HL-60 (cell line): ENCODE results near the gene LRGUK.

Source experiments
- DNase-seq, 2 experiments: peaks; one replicate each; pipeline ENCODE4 v3.0.0-alpha.2; 2010 to 2020; ENCODE audit warnings: low read depth in 1 of 2, low spot score in 1 of 2
- H3K27ac ChIP-seq: fragments of 250-450 bp; sonication (Bioruptor Pico); replicated peaks from 2 replicates; pipeline ENCODE4 v1.5.1; 2020; ENCODE audit warnings: mild to moderate bottlenecking, moderate library complexity
- H3K27me3 ChIP-seq: fragments of 250-450 bp; sonication (Bioruptor Pico); 2 replicates; pipeline ENCODE4 v1.5.1; 2021; ENCODE audit warnings: mild to moderate bottlenecking, moderate library complexity; ENCODE audit not compliant: insufficient read depth, poor library complexity, severe bottlenecking
- H3K4me3 ChIP-seq: replicated peaks from 2 replicates; pipeline ENCODE4 v1.5.1; 2011; ENCODE audit warnings: mild to moderate bottlenecking, control low read depth, low read length; ENCODE audit not compliant: insufficient read depth
- CTCF ChIP-seq: IDR thresholded peaks from one replicate; pipeline ENCODE4 v1.5.1; 2011; ENCODE audit warnings: low read length, control low read depth, inconsistent platforms; ENCODE audit not compliant: insufficient read depth
- GABPA ChIP-seq: IDR thresholded peaks from 2 replicates; pipeline ENCODE4 v1.6.1; 2012; ENCODE audit warnings: low read depth
- POLR2AphosphoS5 ChIP-seq: IDR thresholded peaks from 2 replicates; pipeline ENCODE4 v1.6.1; 2012; ENCODE audit warnings: low read depth
- REST ChIP-seq: IDR thresholded peaks from 2 replicates; pipeline ENCODE4 v1.6.1; 2012; ENCODE audit warnings: low read depth; ENCODE audit not compliant: insufficient replicate concordance
- SPI1 ChIP-seq: IDR thresholded peaks from 2 replicates; pipeline ENCODE4 v1.6.1; 2012; ENCODE audit warnings: low read depth, mild to moderate bottlenecking, borderline replicate concordance

The LRGUK gene

GRCh38 chr7:134312717-134313116 lies 185.6 kb downstream of the LRGUK start:
- no peaks in the 10 kb centered on the region for H3K27me3 ChIP-seq
- TF ChIP-seq GABPA (no peak), POLR2AphosphoS5 (no peak), SPI1 (no peak), REST (no peak), CTCF (no peak)
- no peak overlapping the region for H3K27ac ChIP-seq
- H3K4me3 ChIP-seq: no peak overlapping the region
- no peak for DNase-seq

- TF ChIP-seq REST (no peak), SPI1 (no peak), GABPA (no peak), CTCF (no peak), POLR2AphosphoS5 (no peak)
- DNase-seq: no peak
- Histone ChIP-seq H3K27ac (no peak overlapping the region), H3K4me3 (no peak overlapping the region), H3K27me3 (no peaks in the 10 kb centered on the region)
These were observed 186.4 kb downstream of the LRGUK start for GRCh38 chr7:134313543-134313942.
